ENCODE data around the gene TMCO4.

TMCO4 gene

GRCh38 chr1:19775831-19776230, 23.9 kb downstream of the TMCO4 start:
- no peak for DNase-seq (ENCODE audit: low spot score)

DNA sequence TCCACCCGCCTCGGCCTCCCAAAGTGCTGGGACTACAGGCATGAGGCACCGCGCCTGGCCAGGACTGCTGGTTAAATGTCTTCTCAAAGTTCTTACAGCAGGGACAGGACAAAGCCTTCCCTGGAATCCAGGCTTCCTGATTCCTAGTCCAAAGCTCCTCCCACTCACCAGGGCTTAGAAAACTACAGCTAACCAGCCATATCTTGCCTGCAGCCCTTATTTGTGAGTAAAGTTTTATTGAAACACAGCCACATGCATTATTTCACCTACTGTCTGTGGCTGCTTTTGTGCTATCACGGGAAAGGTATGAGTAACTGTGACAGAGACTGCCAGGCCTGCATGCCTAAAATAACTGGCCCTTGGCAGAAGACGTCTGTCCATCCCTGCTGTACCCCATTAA, 24.4 kb downstream of the TMCO4 start:
- no peak for DNase-seq (ENCODE audit: low spot score)

- DNase-seq (ENCODE audit: low spot score): no peak
Measured at GRCh38 chr1:19774180-19774785, 25.4 kb downstream of the TMCO4 start.

- no peak for DNase-seq (ENCODE audit: low spot score)
Measured at GRCh38 chr1:19773485-19773884, 26.2 kb downstream of the TMCO4 start.

- DNase-seq (ENCODE audit: low spot score): no peak
Measured at GRCh38 chr1:19772053-19772452, 27.7 kb downstream of the TMCO4 start.

GRCh38 chr1:19771350-19771749, 28.4 kb downstream of the TMCO4 start:
- no peak for DNase-seq (ENCODE audit: low spot score)

DNA sequence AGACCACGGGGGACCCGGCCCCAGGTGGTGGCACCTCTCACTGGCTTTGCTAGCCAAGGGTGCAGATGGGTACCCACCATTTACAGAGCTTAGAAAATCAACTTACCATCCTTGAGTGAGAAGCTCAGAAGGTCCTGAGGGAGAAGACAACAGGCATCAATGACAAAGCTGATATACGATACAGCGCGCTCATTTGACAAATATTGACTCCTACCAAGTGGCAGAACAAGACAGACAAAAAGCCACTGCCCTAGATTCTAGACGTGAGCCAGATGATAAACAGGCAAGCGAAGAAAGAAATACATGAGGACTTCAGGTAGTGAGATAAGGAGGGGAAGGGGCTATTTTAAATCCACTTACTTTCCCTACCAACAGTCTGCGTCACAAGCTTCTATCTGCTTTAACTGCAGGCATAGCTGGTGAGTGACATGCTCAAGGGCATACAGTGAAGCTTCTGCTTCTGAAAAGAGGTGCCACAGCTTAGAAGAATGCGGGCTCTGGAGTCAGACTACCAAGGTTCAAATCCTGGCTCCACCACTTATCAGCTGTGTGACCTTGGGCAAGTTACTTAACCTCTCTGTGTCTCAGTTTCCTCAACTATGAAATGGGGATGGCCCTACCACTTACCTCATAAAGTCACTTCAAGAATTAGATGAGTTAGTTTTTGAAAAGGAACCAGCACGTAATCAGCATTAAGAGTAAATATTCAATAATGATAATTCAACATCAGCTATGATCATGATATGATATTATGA, 29.1 kb downstream of the TMCO4 start:
- no peak for DNase-seq (ENCODE audit: low spot score)

DNA sequence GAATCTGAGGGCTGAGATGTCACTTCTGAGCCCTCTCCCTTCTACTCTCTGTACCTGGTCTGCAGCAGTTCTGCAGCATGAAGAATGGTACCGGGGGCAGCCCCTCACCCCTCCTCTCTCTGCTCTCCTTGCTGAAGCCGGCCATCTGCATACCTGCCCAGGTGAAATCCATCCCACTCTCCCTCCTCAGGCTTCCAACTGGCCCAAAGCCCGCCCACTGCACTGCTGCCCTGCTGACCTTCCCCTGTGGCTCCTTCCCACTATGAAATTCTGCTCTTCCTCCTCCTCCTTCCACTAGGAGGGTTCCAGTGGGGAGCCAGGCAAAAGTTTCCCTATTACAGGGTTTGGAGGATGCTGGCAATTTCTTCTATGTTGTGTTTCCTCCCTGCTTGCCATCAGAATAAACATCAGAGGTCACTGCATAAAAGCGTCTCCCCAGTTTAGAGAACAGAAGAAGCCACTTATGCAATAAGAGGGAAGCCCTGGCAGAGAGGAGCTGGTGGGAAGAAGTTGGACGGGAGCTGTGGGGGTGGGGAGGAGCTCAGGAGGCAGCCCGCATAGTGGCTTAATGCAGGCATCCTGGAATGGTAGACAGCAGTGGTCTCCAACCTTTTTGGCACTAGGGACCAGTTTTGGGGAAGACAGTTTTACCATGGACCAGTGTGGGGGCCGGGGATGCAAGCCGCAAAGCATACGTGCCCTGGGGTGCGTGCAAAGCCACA, 30.3 kb downstream of the TMCO4 start:
- DNase-seq (ENCODE audit: low spot score): no peak

GRCh38 chr1:19768353-19769210, 31.1 kb downstream of the TMCO4 start:
- DNase-seq (ENCODE audit: low spot score): no peak

- peak; percentile 93 for DNase-seq (ENCODE audit: low spot score)
Measured at GRCh38 chr1:19765623-19766022, 34.1 kb downstream of the TMCO4 start.

- DNase-seq (ENCODE audit: low spot score): no peak
Measured at GRCh38 chr1:19764848-19765247, 34.9 kb downstream of the TMCO4 start.

- peak; percentile 78 for DNase-seq (ENCODE audit: low spot score)
Measured at GRCh38 chr1:19762175-19762779, 37.4 kb downstream of the TMCO4 start.

DNA sequence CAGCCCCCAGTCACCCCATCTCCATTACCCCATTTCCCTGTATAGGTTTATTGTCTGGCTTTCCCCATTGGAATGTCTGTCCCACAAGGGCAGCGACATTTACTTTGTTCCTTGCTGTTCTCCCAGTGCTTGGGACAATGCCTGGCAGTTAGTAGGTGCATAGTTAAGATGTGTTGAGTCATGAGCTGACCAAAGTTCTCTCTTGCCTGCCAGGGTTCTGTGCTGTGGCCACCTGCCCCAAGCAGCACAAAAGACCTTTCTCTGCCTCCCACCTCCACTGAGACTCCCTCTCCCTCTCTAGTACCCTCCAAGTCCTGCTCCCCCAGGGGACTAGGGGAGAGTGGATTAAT, 40.0 kb downstream of the TMCO4 start:
- DNase-seq (ENCODE audit: low spot score): peak; percentile 34

DNA sequence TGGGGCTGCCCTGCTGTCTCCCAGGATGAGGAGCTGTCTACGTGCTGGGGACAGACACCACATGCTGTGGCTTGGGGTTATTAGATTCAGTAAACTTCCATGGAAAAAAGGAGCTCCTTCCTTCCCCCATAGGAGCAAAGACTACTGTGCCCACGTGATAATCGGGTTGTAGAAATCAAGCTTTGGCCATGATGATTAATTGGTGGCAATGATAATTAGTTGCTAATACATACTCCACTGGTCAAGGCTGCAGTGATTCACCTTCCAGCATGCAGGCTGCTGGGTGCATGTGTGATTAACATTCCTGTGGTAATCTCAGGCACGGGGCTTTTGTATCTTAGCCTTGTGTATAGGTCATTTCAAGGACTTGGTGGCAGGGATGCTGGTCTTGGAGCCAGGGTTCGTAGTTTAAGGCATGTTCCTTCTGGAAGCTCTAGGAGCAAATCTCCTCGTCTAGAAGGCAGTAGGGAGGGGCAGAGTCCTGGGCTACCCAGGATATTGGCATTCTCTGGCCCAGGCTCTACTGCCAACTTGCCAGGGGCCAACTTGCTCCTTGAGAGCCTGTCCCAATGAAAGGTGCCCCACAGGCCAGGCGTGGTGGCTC, 41.4 kb downstream of the TMCO4 start:
- DNase-seq (ENCODE audit: low spot score): peak; percentile 90

DNA sequence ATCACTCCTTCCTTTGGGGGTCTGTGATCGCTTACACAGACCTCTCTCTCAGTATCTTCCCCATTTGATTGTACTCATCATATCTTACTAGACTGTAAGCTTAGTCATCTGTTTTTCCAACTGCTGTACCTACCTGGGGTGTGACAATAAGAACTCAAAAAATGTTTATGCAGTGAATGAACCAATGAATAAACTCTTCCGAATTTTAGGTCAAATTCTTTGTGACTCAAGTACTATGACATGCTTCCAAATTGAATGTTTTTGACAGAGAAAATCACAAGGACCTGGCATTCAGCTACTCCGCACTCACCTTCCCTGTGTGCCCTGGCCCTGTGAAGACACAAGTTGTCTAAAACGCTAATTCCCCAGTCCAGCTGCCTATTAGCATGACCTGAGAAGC, 42.1 kb downstream of the TMCO4 start:
- DNase-seq (ENCODE audit: low spot score): no peak

GRCh38 chr1:19756480-19756879, 43.2 kb downstream of the TMCO4 start:
- DNase-seq (ENCODE audit: low spot score): peak; percentile 22

GRCh38 chr1:19754482-19754881, 45.2 kb downstream of the TMCO4 start:
- no peak for DNase-seq (ENCODE audit: low spot score)

DNA sequence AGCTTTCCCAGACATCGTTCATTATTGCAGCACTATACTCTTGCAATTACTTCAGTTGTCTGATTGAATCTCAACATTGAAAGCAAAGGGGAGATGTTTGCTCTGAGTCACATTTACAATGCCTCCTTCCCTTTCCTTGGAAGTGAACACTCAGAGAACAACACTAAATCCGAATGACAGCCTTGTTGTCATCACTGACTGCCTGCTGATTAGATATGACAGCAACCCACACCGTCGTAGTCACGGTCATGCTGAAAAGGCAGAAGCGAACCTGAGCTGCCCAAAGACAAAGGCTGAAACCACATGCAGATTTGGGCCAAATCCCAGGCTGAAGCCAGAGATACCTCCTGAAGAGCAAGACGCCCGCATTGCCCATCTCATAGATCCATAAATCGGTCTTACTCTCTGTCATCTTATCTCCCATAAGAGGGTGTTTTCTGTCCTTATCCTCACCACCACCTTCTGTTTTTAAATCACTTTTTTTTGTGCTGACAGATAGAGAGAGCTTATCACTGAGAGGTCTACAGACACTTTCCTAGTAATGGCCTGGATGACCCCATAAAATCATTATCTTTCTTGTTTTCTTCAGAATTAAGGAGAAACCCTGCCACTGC, 47.5 kb downstream of the TMCO4 start:
- DNase-seq (ENCODE audit: low spot score): no peak

- DNase-seq (ENCODE audit: low spot score): no peak
Measured at GRCh38 chr1:19750882-19751276, 48.8 kb downstream of the TMCO4 start.

DNA sequence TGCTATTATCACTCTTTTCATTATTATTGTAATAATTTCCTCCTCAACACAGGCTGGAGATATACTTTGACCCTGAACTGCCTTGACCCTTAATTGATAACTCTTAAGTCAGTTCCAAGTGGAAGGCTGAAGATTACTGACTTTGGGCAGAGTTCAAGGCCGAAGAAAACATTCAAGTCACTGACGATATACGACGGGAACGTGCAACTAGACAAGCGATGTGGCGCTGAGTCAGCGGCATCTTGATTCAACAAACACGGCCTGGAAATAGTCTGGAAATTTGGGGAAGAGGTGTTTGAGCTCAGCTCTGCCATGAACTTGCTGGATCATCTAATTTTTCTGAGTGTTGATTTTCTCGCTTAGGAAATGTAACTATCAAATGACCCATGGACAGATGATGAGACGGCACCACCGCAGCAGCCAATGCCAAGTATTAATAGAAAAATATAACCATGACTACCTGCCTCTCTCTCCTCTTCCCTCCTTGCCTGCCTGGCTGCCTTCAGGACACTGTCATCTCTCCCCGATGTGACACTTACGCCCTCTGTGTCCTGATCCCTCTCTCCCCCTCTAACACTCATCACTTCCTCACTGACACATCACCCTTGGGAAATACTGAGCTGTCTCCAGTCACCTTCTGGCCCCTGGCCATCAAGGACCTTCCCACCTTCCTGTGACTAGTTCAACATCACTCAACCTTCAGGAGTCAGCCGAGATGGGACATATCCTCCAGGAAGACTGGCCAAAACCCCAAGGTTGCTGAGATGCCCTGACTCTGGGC, 49.4 kb downstream of the TMCO4 start:
- peak; percentile 51 for DNase-seq (ENCODE audit: low spot score)
